ENCODE data around the gene MDGA2. TPM values are rescaled to one million over a fixed set of nuclear protein-coding genes. Genes with fewer than 3 reads are reported as not detected.

MDGA2 gene
- total and polyA plus RNA-seq, 2 of the 8 experiments (the other 6 are each of a cell fraction or from before 2014, with no cell fraction given) = 0.11 to 0.69 TPM

DNA sequence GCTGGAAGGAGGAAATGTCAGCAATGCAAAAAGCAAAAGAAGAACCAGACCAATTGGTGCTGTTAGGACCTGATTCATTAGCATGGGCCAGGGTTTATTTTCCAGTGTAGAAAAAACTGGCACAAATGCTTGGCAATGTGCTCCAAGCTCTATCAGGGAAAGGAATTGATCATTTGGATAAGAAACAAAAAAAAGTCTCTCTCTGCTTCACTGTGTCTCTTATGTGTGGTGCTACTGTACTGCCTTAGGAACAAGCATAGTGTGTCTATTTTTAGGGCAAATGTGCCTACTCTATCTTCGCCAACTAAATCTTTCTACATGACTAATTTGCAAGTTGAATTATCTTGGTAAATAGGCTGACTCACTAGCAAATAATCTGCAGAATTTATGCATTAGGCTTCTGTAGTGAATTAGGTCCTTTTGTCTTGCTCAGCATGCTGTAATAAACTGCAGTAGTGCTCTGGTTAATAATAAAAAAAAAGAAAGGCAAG, 236.7 kb downstream of the MDGA2 start:
- Histone ChIP-seq H3K56ac (replicated peaks; ENCODE audit: insufficient read length, low read depth, low read length) (no peak overlapping the region), H3K14ac (ENCODE audit: insufficient read length) (no peak overlapping the region), H2BK5ac (ENCODE audit: low read depth, low read length) (no peak overlapping the region; the same call in 1 of the 2 replicates), H2AFZ (ENCODE audit: low read length) (0 out of 2 replicates have a peak overlapping the region, but pooled peaks have one; percentile 2), H3K4me1 (replicated peaks in 1 of 4; ENCODE audit: control insufficient read depth in 3 of 4, insufficient read depth in 4 of 4, low read length in 3 of 4) (peaks cover 0 to 13% (median 7%) of the 10 kb centered on the region in 4 experiments; a peak in 6 of 7 replicates), H3K79me2 (ENCODE audit: control insufficient read depth in 1 of 2, insufficient read depth in 2 of 2, low read length in 2 of 2) (no peaks in the 10 kb centered on the region), H3K4me3 (ENCODE audit: extremely low read depth in 1 of 4, insufficient read depth in 2 of 4, low read depth in 3 of 4, low read length in 4 of 4) (peak overlapping the region in 1 of 4 experiments; percentile 26; a peak in 1 of 8 replicates), H3K9ac (replicated peaks in 1 of 4; ENCODE audit: extremely low read depth in 1 of 4, low read depth in 3 of 4, low read length in 3 of 4) (no peak overlapping the region), H4K8ac (ENCODE audit: extremely low read depth, insufficient read depth, low read length) (no peak overlapping the region), H3K23ac (ENCODE audit: insufficient read length) (no peak overlapping the region), H2AK5ac (ENCODE audit: low read depth, low read length) (no peak overlapping the region), H4K20me1 (replicated peaks in 1 of 2; ENCODE audit: control insufficient read depth in 1 of 2, insufficient read depth in 2 of 2, low read length in 2 of 2) (no peaks in the 10 kb centered on the region), H3K9me3 (ENCODE audit: insufficient read depth in 2 of 2, low read depth in 1 of 2, low read length in 1 of 2) (no peaks in the 10 kb centered on the region), H3K27me3 (replicated peaks in 1 of 4; ENCODE audit: control insufficient read depth in 3 of 4, extremely low read depth in 1 of 4, insufficient read depth in 3 of 4, low read length in 3 of 4) (no peaks in the 10 kb centered on the region), H3K79me1 (ENCODE audit: low read depth, low read length) (no peaks in the 10 kb centered on the region), H2BK12ac (ENCODE audit: low read depth, low read length) (no peak overlapping the region), H3K18ac (ENCODE audit: extremely low read depth, low read length) (no peak overlapping the region), H4K5ac (ENCODE audit: insufficient read length, low read depth, low read length) (no peak overlapping the region), H2BK15ac (ENCODE audit: low read length) (no peak overlapping the region), H3K23me2 (ENCODE audit: low read depth, low read length) (no peaks in the 10 kb centered on the region), H3K36me3 (ENCODE audit: control insufficient read depth in 2 of 4, insufficient read depth in 4 of 4, low read length in 3 of 4) (no peaks in the 10 kb centered on the region), H3K4ac (replicated peaks; ENCODE audit: insufficient read length, low read depth, low read length) (no peak overlapping the region), H2BK20ac (ENCODE audit: low read length) (no peak overlapping the region), H2BK120ac (replicated peaks; ENCODE audit: low read depth, low read length) (no peak overlapping the region), H4K91ac (replicated peaks; ENCODE audit: insufficient read length, low read length) (no peak overlapping the region), H3K4me2 (ENCODE audit: insufficient read depth in 1 of 2, low read depth in 2 of 2, low read length in 2 of 2) (peak overlapping the region; percentile 52 to 56), H3K27ac (ENCODE audit: low read depth, low read length) (no peak overlapping the region)
- FAIRE-seq (no peak), DNase-seq (ENCODE audit: low read depth in 1 of 2, low spot score in 2 of 2) (no peak)
- TF ChIP-seq JUN (IDR thresholded peaks at IDR 0.05; ENCODE audit: low read depth, low read length) = peak; percentile 41; the same call in 1 of the 2 replicates
- no peak for TF ChIP-seq KDM1A (IDR thresholded peaks at IDR 0.05; ENCODE audit: borderline replicate concordance, low read length)
- TF ChIP-seq JUND (IDR thresholded peaks at IDR 0.05; ENCODE audit: low read length) = peak; percentile 85
- POLR2A ChIA-PET (ENCODE audit: partially characterized antibody) = no interaction called here
- CTCF ChIA-PET (ENCODE audit: partially characterized antibody) = interaction anchor here (0.6 to 0.7 kb wide), 3 partner anchors 73 to 270 kb away, joined by 3 to 6 read pairs (median 3); no protein-coding TSS in a partner anchor
- WGBS, 2 experiments (ENCODE audit: extremely low coverage in 1 of 2, insufficient coverage in 1 of 2, insufficient read length in 1 of 2, insufficient replicate concordance in 2 of 2, low coverage in 1 of 2, low lambda C conversion rate in 2 of 2, missing lambda C conversion rate in 1 of 2) = 12% methylated on average over 1 of the region's 1 CpG; no CpG with 5 or more reads in 1 of the 2 experiments

Measured in H1 (cell line).